ENCODE measurements around the gene DTHD1. TPM values are rescaled to one million over a fixed set of nuclear protein-coding genes. Genes with fewer than 3 reads are reported as not detected.

The DTHD1 gene
- total RNA-seq, 2 donors from 2014 or later = not detected

GRCh38 chr4:36391411-36391810 is 110.0 kb downstream of the DTHD1 start:
- Histone ChIP-seq H3K4me3 (ENCODE audit: low read length) (no peak overlapping the region), H3K27me3 (ENCODE audit: control insufficient read depth, insufficient read depth, low read length, poor library complexity, severe bottlenecking) (no peaks in the 10 kb centered on the region), H3K27ac (ENCODE audit: low read depth, low read length) (no peak overlapping the region), H3K9me3 (ENCODE audit: control insufficient read depth, low read length) (no peaks in the 10 kb centered on the region), H3K36me3 (ENCODE audit: control insufficient read depth, insufficient read depth, low read length) (no peaks in the 10 kb centered on the region), H3K4me1 (ENCODE audit: control insufficient read depth, insufficient read depth, low read length) (peaks cover 3% of the 10 kb centered on the region), H3K9ac (ENCODE audit: extremely low read depth, low read length, poor library complexity, severe bottlenecking) (no peak overlapping the region)
- H3K4me1 Mint-ChIP-seq = peaks cover 10% of the 10 kb centered on the region
- no peak for DNase-seq
- H3K27me3 Mint-ChIP-seq (ENCODE audit: insufficient read depth) = no peaks in the 10 kb centered on the region
- H3K27ac Mint-ChIP-seq = no peak overlapping the region
- 100% methylated on average over 2 of the region's 2 CpGs; no CpG with 5 or more reads in 1 of the 2 experiments for WGBS, 2 experiments (ENCODE audit: insufficient coverage in 1 of 2, insufficient read length in 1 of 2)
- no peaks in the 10 kb centered on the region for H3K36me3 Mint-ChIP-seq (ENCODE audit: low read depth)
- no peak overlapping the region for H3K4me3 Mint-ChIP-seq
- TF ChIP-seq CTCF (conservative IDR thresholded peaks at IDR 0.05) = no peak
- H3K9me3 Mint-ChIP-seq = no peaks in the 10 kb centered on the region

GRCh38 chr4:36392024-36392423 is 110.6 kb downstream of the DTHD1 start:
- H3K27me3 ChIP-seq (ENCODE audit: control insufficient read depth, insufficient read depth, low read length, poor library complexity, severe bottlenecking) = no peaks in the 10 kb centered on the region
- H3K27me3 Mint-ChIP-seq (ENCODE audit: insufficient read depth) = no peaks in the 10 kb centered on the region
- 87 to 100% methylated on average over 1 of the region's 1 CpG for WGBS, 2 experiments (ENCODE audit: insufficient coverage in 1 of 2, insufficient read length in 1 of 2)

GRCh38 chr4:36392916-36393315 is 111.5 kb downstream of the DTHD1 start:
- Mint-ChIP-seq H3K36me3 (ENCODE audit: low read depth) (no peaks in the 10 kb centered on the region), H3K4me3 (no peak overlapping the region), H3K4me1 (peaks cover 10% of the 10 kb centered on the region), H3K27ac (no peak overlapping the region), H3K27me3 (ENCODE audit: insufficient read depth) (no peaks in the 10 kb centered on the region), H3K9me3 (no peaks in the 10 kb centered on the region)
- Histone ChIP-seq H3K27ac (ENCODE audit: low read depth, low read length) (no peak overlapping the region), H3K9ac (ENCODE audit: extremely low read depth, low read length, poor library complexity, severe bottlenecking) (no peak overlapping the region), H3K27me3 (ENCODE audit: control insufficient read depth, insufficient read depth, low read length, poor library complexity, severe bottlenecking) (no peaks in the 10 kb centered on the region), H3K36me3 (ENCODE audit: control insufficient read depth, insufficient read depth, low read length) (no peaks in the 10 kb centered on the region), H3K4me1 (ENCODE audit: control insufficient read depth, insufficient read depth, low read length) (peaks cover 3% of the 10 kb centered on the region), H3K9me3 (ENCODE audit: control insufficient read depth, low read length) (no peaks in the 10 kb centered on the region), H3K4me3 (ENCODE audit: low read length) (no peak overlapping the region)
- WGBS, 2 experiments (ENCODE audit: insufficient coverage in 1 of 2, insufficient read length in 1 of 2) = 92 to 100% methylated on average over 1 to 3 of the region's 4 CpGs
- DNase-seq = no peak
- TF ChIP-seq CTCF (conservative IDR thresholded peaks at IDR 0.05) = no peak

More at GRCh38 chr4:36392024-36392423, 110.6 kb downstream of the DTHD1 start:
- peaks cover 10% of the 10 kb centered on the region for H3K4me1 Mint-ChIP-seq
- no peaks in the 10 kb centered on the region for H3K9me3 Mint-ChIP-seq
- H3K4me3 Mint-ChIP-seq = no peak overlapping the region
- no peaks in the 10 kb centered on the region for H3K9me3 ChIP-seq (ENCODE audit: control insufficient read depth, low read length)
- H3K36me3 ChIP-seq (ENCODE audit: control insufficient read depth, insufficient read depth, low read length) = no peaks in the 10 kb centered on the region
- no peak for TF ChIP-seq CTCF (conservative IDR thresholded peaks at IDR 0.05)
- peaks cover 3% of the 10 kb centered on the region for H3K4me1 ChIP-seq (ENCODE audit: control insufficient read depth, insufficient read depth, low read length)
- no peak overlapping the region for H3K27ac ChIP-seq (ENCODE audit: low read depth, low read length)
- no peak overlapping the region for H3K4me3 ChIP-seq (ENCODE audit: low read length)
- no peak for DNase-seq
- H3K36me3 Mint-ChIP-seq (ENCODE audit: low read depth) = no peaks in the 10 kb centered on the region
- H3K9ac ChIP-seq (ENCODE audit: extremely low read depth, low read length, poor library complexity, severe bottlenecking) = no peak overlapping the region
- H3K27ac Mint-ChIP-seq = no peak overlapping the region

Other genes starting within 250 kb of the DTHD1 start
- gene ARAP2, start 37.1 kb upstream of the DTHD1 start, total RNA-seq = 1 to 10 TPM; 2.2 to 5.5 TPM